ENCODE results near the gene MYO9A. TPM values are rescaled to one million over a fixed set of nuclear protein-coding genes. Genes with fewer than 3 reads are reported as not detected.

The MYO9A gene
- total RNA-seq, 1 experiment from 2014 or later = 142 TPM

Small RNA genes within 50 kb of the gene (small RNA-seq; reads per million reads assigned to genes)
- gene RNA5SP399 (0.28 reads per million), gene RNU2-65P (not detected)

Other genes starting within 250 kb of the MYO9A start
- gene SENP8, start 253 bp upstream of the MYO9A start, total RNA-seq (2014; rRNA removed; shearing (Covaris generic); ENCODE audit: low replicate concordance) = 1.0 and 6.8 TPM in 2 replicates
- not detected in 2 replicates for gene GRAMD2A, start 79.6 kb upstream of the MYO9A start, total RNA-seq (2014; rRNA removed; shearing (Covaris generic); ENCODE audit: low replicate concordance)
- gene PKM, start 113.0 kb upstream of the MYO9A start, total RNA-seq (2014; rRNA removed; shearing (Covaris generic); ENCODE audit: low replicate concordance) = 869 and 996 TPM in 2 replicates
- 73.2 and 82.0 TPM in 2 replicates for gene PARP6, start 154.4 kb upstream of the MYO9A start, total RNA-seq (2014; rRNA removed; shearing (Covaris generic); ENCODE audit: low replicate concordance)
- 4.4 and 4.6 TPM in 2 replicates for gene CELF6, start 202.0 kb upstream of the MYO9A start, total RNA-seq (2014; rRNA removed; shearing (Covaris generic); ENCODE audit: low replicate concordance)